Hindlimb muscle (tissue), 1 donor: ENCODE data around the gene HSPB6. TPM values are rescaled to one million over a fixed set of nuclear protein-coding genes. Genes with fewer than 3 reads are reported as not detected.

Experiments
- DNase-seq: peaks from one replicate; pipeline ENCODE4 v3.0.0-alpha.2; 2013
- polyA plus RNA-seq: library from polyadenylated mRNA; unstranded; fragments of 120-200 nt; gene quantifications from one replicate; pipeline ENCODE4 v1.2.1, GENCODE V29; 2013; ENCODE audit not compliant: insufficient read length

HSPB6 gene
- polyA plus RNA-seq, 1 donor = 816 TPM

GRCh38 chr19:35714601-35715354 is 42.1 kb downstream of the HSPB6 start:
- no peak for DNase-seq

- DNase-seq = no peak
Measured at GRCh38 chr19:35713904-35714495, 42.8 kb downstream of the HSPB6 start.

DNA sequence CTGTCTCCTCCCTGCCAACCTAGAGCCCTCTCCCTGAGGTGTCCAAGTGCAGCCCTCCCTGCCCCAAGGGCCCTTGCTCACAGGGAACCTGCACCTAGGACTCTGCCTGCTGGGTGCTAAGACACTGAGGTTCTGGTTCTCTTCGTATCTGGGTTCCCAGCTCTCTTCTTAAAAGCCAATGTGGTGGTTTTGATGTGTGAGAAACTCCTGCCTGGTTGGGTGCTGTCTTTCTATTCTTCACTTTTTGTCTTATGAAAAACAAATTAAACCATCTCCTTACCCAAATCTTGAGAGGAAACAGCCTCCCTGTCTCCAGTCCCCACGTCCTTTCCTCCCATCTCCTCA is 43.4 kb downstream of the HSPB6 start:
- DNase-seq = no peak

- no peak for DNase-seq
Measured at GRCh38 chr19:35712567-35713505, 44.0 kb downstream of the HSPB6 start.

GRCh38 chr19:35710784-35711723 is 45.8 kb downstream of the HSPB6 start:
- no peak for DNase-seq

DNA sequence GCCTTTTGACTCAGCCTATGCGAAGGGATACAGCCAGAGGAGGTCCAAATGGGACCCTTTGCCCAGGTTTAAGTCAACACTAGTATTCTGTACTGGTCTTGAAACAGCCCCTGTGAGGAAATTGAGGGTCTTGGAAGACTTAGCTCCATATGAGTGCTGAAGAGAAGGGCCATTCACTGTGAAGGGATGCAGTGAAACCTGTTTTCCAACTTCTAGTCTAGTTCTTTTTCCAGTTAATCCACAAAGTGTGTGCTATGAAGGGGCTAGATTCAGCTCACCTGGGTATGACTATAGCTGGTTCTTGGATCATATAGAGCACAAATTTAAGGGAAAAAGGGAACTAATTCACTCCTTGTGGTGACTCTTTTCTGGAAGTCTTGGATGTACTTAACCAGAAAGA is 48.4 kb downstream of the HSPB6 start:
- no peak for DNase-seq

Other genes starting within 250 kb of the HSPB6 start
- 4.2 TPM for gene DMKN, start 243.4 kb downstream of the HSPB6 start, polyA plus RNA-seq
- 0.74 TPM for gene SBSN, start 228.7 kb downstream of the HSPB6 start, polyA plus RNA-seq
- not detected for gene GAPDHS, start 223.6 kb downstream of the HSPB6 start, polyA plus RNA-seq
- gene TMEM147, start 211.4 kb downstream of the HSPB6 start, polyA plus RNA-seq = 48.9 TPM
- gene ATP4A, start 193.4 kb downstream of the HSPB6 start, polyA plus RNA-seq = not detected
- not detected for gene PMIS2, start 170.9 kb downstream of the HSPB6 start, polyA plus RNA-seq
- gene HAUS5, start 144.3 kb downstream of the HSPB6 start, polyA plus RNA-seq = 13.7 TPM
- gene RBM42, start 128.0 kb downstream of the HSPB6 start, polyA plus RNA-seq = 50.1 TPM
- 3.4 TPM for gene ETV2, start 115.3 kb downstream of the HSPB6 start, polyA plus RNA-seq
- gene COX6B1, start 108.7 kb downstream of the HSPB6 start, polyA plus RNA-seq = 256 TPM
- gene UPK1A, start 90.5 kb downstream of the HSPB6 start, polyA plus RNA-seq = 0.32 TPM
- gene ZBTB32, start 52.5 kb downstream of the HSPB6 start, polyA plus RNA-seq = 0.15 TPM
- gene KMT2B, start 39.0 kb downstream of the HSPB6 start, polyA plus RNA-seq = 24.6 TPM
- 6.2 TPM for gene IGFLR1, start 14.6 kb downstream of the HSPB6 start, polyA plus RNA-seq
- 18.2 TPM for gene U2AF1L4, start 11.6 kb downstream of the HSPB6 start, polyA plus RNA-seq
- gene PSENEN, start 11.4 kb downstream of the HSPB6 start, polyA plus RNA-seq = 31.7 TPM
- gene LIN37, start 8.5 kb downstream of the HSPB6 start, polyA plus RNA-seq = 8.9 TPM
- gene PROSER3, start 1.1 kb upstream of the HSPB6 start, polyA plus RNA-seq = 16.3 TPM
- gene ARHGAP33, start 18.5 kb upstream of the HSPB6 start, polyA plus RNA-seq = 19.9 TPM
- 0.12 TPM for gene PRODH2, start 55.8 kb upstream of the HSPB6 start, polyA plus RNA-seq
- 0.71 TPM for gene NPHS1, start 95.5 kb upstream of the HSPB6 start, polyA plus RNA-seq
- gene KIRREL2, start 99.9 kb upstream of the HSPB6 start, polyA plus RNA-seq = 0.31 TPM
- gene APLP1, start 111.5 kb upstream of the HSPB6 start, polyA plus RNA-seq = 6.2 TPM
- gene NFKBID, start 143.5 kb upstream of the HSPB6 start, polyA plus RNA-seq = 2.1 TPM
- 8.3 TPM for gene HCST, start 145.5 kb upstream of the HSPB6 start, polyA plus RNA-seq
- gene TYROBP, start 151.3 kb upstream of the HSPB6 start, polyA plus RNA-seq = 25.8 TPM
- 8.6 TPM for gene LRFN3, start 179.3 kb upstream of the HSPB6 start, polyA plus RNA-seq
- gene SDHAF1, start 238.2 kb upstream of the HSPB6 start, polyA plus RNA-seq = 15.9 TPM